ENCODE results near the gene NRIP1.

Gene NRIP1

DNA sequence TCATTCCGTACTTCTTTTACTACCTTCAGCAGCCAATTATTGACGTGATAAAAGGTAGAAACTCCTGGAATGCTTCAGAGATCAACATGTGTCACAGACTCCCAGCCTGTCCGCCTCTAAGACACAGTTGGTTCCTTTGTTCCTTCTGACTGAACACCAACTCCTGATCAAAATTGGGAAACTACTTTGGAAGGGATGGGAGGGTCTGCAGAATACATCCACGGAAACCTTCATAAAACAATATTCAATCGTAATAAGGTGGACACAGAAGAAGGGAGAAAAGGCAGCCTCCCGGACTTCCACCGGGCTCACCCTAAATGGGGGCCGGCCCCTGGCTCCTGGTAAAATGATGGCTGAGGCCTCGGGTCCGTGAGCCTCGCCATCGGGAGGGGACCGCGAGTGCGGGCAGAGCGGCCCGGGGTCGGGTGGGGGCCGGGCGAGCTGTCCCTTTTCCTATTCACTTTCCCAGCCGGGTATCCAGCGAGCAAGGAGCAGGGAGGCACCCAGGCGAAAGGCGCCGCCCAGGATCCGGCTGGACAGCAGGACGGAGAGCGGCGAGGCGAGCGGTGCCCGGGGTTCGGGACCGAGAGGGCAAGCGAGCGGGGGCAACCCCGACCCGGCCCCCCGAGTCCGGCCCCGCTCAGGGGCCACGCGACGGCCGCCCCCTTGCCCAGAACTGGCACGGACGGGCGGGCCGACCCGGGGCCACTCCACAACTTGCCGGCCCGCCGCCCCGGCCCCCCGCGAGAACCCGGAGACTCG is 805 bp downstream of the NRIP1 start:
- peak; percentile 59 for DNase-seq

DNA sequence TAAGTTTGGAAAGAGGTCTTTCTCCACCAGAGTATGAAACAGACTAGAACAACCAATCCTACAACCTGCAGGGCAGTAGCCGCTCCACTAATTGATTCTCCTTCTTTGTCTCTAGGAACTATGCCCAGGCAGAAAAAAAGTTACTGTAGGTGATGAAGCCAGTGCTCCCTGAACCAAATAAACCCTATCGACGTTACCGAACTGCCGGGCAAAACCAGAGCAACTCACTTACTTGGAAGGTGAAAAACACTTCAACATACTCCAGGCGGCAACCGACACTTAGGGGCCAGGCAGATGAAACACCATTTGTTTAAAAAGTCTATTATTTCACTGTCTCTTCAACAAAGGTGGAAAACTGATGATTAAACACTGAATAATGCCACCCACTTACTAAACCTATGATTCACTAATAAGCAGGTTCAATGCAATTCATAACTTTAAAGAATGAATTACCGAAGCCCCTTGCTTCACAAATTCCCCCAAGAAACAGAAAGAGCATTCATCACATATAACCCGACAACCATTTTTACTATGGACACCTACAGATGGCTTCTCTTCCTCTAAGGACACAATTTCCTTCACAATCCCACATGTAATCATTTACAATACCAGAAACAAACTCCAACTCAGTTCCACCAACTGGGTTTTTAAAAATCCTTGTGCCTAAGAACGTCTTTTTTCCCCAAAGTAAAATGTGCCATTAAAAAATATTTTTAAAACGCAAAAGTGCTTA is 1.6 kb downstream of the NRIP1 start:
- DNase-seq = peak; percentile 59

DNA sequence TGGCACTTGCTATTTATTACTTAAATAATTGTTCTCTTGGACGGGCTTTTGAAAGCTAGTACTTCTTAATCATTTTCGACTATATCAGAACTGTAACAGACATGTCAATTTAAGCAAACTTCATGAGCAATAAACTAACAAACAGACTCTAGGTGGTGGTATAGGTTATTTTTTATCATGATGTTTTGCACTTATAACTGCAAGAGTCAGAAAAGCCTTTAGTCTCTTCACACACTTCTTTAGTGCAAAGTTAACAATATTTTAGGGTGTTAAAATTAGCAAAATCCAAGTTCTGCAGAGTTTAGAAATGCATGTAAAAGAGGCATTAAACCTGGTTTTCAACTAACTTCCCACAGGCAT is 2.2 kb downstream of the NRIP1 start:
- peak; percentile 52 for DNase-seq

DNA sequence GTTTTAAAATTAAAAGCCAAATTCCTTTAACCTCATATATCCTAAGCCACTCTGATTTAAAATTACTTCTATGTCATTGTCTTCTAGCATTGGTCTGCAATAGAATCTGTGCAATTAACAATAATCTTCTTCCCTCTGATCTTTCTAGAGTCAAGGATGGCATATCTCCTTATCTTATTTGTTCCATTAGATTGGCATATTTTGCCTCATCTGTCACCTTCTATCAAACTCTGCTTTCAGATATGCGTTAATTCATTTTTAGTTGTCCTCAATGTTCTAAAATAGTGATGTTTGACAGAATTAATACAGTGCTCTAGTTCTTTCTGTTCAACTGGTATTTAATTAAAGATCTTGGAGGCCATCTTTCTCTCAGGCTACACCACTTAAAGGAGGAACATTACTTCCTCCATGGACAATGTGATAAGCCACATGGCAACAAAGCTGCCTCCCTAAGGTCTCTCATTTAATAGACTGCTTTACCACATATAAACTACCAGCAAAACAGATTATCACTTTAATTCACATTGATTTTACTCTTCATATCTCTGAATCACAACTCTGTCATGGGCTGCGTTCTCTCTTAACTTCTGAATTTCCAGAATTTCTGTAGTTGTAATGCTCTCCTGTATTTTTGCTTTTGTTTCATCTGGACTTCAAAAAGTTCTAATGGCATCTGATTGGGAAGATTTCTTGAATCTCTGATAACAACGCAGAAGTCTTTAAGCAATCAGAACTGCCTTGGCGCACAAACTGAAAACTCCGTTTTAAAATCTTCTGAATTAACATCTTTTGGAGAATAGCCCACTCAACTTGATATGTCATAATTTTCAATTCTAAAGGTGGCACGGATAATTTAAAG is 2.8 kb downstream of the NRIP1 start:
- no peak for DNase-seq

DNA sequence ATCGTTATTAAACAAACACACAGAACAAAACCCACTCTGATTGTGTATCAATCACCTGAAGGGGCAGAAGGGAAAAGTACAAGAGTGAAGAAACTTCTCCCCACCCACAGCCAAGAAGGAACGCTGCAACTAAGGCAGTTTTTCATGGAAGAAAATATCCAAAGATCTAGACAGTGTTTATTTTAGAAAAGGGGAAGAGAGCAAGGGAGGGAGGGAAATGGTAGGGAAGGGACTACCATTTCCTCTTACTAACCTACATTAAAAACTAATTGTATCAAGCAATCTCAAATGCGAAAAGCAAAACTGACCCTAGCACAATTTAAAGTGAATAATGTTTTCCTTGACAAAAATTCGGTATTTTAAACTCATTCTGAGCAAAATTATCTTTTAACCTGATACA is 3.5 kb downstream of the NRIP1 start:
- DNase-seq = no peak

DNA sequence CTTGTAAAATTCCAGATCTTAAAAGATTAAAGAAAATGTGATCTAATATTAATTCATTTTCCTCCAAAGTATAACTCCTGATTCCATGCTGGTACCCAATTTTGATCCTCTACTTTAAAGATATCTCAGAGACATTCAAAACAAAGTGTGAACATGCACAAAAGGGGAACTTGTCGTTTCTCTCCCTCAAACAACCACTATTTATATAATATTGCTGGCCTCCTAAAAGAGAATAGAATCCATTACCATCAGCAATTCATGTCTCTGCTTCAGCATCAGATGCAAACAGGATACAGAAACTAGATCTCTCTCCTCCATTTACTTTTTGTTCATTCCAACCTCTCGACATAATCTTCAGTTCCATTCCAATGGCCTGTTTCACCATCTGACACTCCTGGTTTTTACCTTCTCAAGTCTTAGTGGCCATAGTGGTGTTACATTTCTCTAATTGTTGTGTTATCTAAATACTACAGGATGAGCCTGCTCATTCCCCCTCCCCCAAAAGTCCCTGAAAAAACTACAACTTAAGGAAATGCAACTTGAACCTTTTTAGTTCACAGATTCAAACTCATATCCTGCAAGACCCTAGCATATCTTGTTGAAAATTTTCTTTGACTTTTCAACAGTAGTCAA is 4.1 kb downstream of the NRIP1 start:
- DNase-seq = no peak

DNA sequence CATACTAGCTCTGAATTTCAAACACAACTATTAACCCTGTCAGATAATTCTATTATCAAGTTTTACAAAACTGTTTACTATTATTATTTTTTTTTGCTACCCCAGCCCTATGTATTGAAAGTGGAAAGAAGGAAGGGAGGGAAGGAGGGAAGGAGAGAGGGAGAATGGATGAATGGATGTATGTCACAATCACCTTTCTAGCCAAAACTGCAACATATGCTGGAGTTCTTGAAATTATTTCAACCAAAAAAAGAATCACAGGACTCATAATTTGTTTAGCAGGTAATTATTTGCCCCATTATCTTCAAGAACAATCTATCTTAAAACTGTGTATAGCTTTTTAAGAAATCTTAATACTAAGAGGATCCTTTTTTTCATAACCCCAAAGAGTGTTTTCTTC is 5.4 kb downstream of the NRIP1 start:
- DNase-seq = no peak

DNA sequence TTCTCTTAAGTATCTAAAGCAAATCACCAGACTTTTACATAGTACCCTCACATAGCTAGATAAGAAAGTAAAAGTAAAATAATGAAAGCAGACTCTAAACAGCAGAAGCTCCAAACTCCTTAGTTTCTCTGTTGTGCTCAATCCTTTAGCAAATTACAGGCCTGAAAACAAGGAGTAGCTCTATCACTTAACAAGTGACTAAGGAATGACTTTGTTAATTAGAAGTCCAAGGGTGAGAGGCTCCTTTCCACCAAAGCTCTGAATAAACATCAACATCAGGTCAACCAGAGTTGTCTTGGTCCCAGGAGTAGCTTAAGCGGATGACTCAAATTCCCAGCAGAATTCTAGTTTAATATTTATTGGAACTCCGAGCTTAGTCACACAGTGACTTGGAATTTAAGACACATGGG is 5.9 kb downstream of the NRIP1 start:
- no peak for DNase-seq

DNA sequence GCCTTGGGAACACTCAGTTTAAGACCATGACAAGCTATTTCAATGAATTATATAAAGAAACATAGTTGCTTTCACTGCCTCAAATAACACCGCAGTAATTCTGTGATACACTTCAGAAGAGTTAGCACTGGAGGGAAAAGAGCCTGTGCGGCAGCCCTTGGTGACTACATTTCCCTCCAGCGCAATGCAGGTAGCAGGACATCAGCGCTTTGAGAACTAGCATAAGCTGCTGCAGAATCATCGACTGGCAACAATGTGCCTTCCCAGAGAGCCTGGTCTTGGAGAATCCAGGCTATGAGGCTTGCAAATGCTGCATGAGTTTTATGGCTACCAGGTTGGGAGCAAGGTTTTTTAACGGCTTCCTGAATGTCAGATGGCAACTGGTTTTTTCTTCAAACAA is 7.5 kb downstream of the NRIP1 start:
- peak; percentile 13 for DNase-seq

DNA sequence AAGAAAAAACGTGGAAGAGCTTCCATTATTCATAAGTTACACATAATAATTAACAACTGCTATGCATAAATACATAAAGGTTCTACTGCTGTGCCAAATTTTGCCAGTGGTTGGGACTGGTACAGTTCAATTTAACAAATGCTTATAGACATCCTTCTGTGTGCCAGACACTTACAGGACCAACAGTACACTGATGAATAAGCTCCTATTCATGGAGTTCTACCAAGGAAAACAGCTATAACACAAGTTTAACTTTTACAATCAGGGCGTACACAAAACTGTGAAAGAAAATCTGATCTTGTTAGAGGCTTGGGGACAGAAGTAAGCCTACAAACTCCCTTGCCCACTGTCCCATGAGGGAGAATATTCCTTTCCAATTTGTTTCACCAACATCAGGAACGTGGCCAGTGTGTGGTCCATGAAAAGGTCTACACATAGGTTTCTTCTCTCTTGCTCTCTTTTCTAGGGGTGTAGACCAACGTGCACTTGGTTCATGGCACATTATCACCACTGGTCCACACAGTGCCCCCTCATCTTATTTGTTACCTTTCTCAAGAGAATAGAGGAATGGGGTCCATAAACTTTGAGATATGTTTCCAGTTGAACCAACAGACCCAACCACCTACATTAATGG is 10.1 kb downstream of the NRIP1 start:
- DNase-seq = no peak

DNA sequence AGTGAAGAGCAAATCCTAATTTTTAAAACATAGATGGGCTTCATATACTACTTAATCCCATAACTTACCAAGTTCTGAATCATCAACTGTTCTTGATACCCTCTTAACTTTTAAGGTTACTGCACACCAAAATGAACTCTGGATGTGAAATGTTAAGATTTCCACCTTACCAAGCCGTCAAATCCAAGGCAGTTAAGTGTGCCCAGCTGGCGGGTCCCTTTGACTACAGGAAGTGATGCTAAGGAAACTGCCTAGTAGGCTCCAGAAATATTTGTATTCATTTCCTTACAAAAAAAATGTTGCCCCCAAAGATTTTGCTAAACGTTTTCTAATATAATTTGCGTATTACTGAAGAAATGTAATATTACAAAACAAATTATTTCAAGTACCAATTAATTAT is 10.7 kb downstream of the NRIP1 start:
- no peak for DNase-seq

DNA sequence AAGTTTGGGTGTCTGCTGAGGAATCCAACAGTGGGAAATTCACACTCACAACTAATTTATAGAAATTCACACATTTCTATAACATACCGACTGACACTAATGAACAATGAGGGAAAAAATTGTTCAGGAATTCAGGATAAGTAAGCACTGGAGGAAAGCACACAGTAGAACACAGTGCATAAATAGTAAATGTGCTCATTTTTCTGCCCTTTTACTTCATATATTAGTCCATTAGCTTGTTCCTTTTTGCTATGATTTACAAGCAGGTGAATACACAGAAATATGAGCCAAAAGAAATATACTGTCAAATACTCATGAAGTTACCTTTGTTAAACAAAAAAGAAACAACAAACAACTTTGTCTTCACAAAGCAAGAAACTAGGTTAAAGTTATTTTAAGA is 11.3 kb downstream of the NRIP1 start:
- no peak for DNase-seq

DNA sequence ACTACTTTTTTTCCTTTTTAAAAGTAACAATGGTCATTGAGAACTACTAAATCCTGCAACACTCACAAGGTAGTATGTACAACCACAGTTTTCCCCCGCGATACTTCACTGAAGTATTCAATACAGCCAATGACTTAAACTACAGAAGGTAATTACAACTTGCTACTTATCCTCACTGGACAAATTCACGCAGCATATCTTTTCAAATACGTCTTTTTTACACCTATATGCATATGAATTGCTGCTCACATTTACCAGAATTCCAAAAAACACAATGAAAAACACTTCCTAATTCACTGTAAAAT is 12.4 kb downstream of the NRIP1 start:
- no peak for DNase-seq

DNA sequence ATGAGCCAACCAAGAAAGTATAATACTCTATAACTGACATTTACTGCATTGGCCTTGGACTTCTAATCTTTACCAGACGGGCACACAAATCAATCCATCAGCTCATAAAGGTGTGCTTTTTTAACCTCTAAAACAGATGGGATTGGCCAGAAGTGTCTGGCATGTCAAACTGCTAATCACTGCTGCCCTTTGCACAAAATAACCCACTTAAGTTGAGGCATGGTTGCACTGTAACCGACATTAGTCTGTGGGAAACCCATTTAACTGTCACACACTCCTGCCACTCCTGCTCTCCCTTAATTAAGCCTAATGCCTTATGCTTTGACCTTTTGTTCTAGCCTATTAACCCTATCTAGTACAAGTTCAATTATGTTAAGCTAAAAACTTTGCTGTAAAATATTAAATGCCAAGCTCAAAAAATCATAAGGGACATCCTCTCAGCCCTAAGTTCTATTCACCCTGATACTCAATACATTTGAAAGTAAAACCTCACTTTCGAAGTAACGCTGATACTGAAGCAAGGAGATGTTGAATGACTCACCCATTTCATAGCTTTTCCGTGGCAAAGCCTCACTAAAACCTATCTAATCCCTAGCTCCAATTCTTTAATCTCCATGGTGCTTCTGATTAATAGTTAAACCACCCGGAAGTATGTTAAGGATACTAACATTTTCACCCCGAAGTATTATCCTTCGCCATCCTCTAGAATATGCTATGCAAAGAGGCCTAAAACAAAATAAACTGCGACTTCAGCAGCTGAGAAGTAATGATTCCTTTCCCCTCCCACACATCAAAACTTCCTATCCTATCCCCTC is 12.9 kb downstream of the NRIP1 start:
- DNase-seq = no peak

DNA sequence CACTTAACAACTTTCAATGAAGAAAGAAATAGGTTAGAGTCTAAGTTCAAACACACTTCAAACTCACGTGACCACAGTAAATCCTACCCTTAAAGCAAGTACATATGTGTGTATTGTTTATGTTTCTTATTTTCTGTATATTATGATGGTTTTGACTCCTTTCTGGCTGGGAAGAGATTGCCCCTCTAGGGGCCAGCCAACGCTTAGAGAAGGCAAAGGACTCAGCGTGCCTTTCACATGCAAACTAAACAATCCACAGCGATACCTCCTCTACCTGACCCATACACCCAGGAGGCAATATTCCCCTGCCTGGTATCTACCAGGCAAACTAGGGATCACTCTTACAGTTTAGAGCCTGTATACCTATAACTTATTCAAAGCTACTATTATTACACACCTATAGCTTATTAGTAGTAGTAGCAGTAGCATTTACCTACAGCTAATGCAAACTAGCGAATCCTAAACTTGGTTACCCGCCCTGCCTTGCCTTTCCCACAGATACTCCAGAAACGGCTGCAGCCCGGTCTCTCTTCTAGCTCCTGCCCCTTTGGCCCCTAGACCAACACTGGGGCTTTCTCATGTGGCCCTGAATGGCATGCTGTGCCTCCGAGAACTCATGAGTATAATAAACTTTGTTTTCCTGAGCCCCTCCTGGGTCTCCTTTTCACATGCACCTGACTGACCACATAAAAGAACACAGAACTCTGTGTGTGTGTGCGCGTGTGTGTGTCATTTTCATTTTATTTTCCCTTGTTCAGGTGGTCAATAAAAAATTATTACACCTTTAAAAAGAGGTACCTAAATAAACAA is 14.0 kb downstream of the NRIP1 start:
- DNase-seq = peak; percentile 20

DNA sequence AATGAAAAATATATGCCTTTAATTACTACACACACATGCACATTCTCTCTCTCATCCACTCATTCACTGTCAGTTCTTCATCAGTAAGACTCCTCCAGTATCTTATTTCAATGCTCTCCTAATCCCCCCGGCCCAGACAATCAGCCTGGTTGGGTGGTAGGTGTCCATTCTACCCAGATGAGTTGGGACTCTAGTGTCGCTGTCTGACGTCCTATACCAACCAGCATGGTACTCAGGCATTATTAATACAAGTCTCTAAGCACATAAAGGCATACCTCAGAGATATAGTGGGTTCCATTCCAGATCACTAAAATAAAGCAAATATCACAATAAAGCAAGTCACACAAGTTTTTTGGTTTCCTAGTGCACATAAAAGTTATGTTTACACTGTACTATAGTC is 19.8 kb downstream of the NRIP1 start:
- no peak for DNase-seq

DNA sequence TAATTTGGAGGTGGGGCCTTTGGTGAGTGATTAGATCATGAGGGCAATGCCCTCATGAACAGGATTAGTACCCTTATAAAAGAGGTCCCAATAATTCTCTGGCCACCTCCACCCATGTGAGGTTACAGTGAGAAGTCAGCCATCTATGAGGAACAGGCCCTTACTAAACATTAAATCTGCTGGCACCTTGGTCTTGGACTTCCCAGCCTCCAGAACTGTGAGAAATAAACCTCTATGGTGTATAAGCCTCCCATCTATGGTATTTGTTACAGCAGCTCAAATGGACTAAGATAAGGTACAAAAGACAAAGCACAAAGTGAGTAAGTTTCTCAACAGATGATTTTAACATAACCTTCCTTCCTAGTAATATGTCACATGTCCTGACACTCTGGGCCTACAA is 22.3 kb downstream of the NRIP1 start:
- DNase-seq = no peak

DNA sequence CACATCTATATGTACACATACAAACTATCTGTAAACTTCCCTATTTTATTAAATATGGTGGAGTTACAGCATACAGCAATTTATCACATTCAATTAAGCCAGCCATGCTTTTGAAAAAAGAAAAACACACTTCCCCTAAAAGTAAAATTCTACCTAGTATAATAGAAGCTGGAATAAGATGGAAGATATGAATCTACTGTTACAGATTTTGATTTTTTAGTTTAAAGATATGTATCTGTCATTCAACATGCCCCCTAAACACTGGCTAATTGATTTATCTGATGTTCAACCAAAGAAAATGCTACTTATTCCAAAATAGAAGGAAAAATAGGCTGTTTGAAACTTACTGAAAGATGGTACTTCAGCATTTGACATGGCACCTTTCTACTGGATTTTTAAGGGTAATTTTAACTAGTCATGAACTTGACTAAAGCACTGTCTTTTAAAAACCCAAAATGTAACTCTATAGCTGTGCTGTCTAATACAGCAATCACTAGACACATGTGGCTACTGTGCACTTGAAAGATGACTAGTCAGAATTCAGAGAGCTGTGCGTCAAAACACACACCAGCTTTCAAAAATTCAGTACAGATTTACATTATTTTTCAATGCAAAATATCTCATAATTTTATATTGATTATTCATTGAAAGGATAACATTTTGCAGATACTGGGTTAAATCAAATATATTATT is 25.0 kb downstream of the NRIP1 start:
- DNase-seq = no peak

DNA sequence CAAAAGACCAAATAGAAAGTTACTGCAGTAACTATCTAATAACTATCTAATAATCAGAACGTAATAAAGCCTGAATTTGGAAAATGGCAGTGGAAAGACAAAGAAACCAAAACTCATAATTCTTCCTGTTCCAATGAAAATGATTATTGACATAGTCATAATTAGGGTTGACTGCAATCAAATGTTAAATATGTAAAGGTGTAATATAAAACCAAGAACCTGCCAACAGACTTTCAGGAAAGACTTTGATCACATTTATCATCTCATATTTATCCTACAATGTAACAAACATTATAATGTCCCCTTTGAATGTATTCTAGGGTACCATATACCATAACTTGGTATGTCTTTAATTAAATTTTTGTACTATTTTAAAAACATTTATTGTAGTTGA is 26.9 kb downstream of the NRIP1 start:
- DNase-seq = peak; percentile 46

DNA sequence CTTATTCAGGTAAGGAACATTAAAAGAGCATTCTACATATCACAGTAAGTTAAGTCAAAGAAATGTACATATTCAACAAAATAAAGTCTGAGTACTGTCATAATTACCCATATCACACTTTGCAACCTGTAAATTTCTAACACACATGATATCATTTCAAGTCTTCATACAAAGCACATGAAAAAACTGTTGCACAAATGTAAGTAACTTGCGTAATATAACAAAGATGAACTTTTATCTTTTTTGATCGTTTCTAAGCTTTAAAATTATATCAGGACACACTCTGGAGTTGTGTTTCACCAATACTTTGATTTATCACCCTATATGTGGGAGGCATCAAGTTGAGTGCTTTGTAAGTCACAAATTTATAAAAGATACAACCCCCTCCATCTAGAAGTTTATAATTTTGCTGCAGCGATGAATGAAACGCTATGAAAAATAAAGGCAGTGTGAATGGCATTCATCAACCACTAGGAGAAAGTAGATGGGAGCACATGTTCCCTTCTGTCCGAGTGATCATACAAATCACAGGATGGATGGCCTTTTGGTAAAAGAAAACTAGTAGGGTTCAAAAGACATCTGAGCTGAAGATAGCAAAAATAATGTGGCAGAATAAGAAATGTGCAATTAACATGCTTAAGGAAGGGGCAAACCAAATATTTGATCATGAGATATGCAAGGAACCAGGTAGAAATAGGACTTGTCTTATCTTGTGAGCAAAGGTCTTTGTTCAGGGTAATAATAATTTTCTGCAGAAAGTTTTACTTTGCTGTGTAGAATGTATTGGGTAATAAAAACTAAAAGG is 27.5 kb downstream of the NRIP1 start:
- no peak for DNase-seq

Measured in NCI-H526 treated with DMSO at 0.1 percent for 48 hours (cell line).